Measurements from ENCODE around the gene PRKCB.

Gene PRKCB

GRCh38 chr16:23867566-23867965 lies 31.8 kb downstream of the PRKCB start:
- no peak for DNase-seq

GRCh38 chr16:23868136-23868535 lies 32.4 kb downstream of the PRKCB start:
- DNase-seq, result no peak

- DNase-seq, result no peak
These were observed 33.3 kb downstream of the PRKCB start for GRCh38 chr16:23869052-23869451.

GRCh38 chr16:23871924-23872323 lies 36.1 kb downstream of the PRKCB start:
- no peak for DNase-seq

- DNase-seq, result no peak
These were observed 39.0 kb downstream of the PRKCB start for GRCh38 chr16:23874613-23875294.

- no peak for DNase-seq
These were observed 40.6 kb downstream of the PRKCB start for GRCh38 chr16:23876256-23876896.

GRCh38 chr16:23877107-23878070 lies 41.6 kb downstream of the PRKCB start:
- DNase-seq, result no peak

- no peak for DNase-seq
These were observed 44.1 kb downstream of the PRKCB start for GRCh38 chr16:23879735-23880373.

- no peak for DNase-seq
These were observed 53.4 kb downstream of the PRKCB start for GRCh38 chr16:23889189-23889588.

GRCh38 chr16:23893986-23894385 lies 58.2 kb downstream of the PRKCB start:
- DNase-seq, result no peak

- DNase-seq, result no peak
These were observed 59.3 kb downstream of the PRKCB start for GRCh38 chr16:23895052-23895451.

GRCh38 chr16:23896832-23897821 lies 61.3 kb downstream of the PRKCB start:
- DNase-seq, result no peak

- no peak for DNase-seq
These were observed 63.1 kb downstream of the PRKCB start for GRCh38 chr16:23898682-23899430.

- DNase-seq, result no peak
These were observed 64.1 kb downstream of the PRKCB start for GRCh38 chr16:23899869-23900268.

- no peak for DNase-seq
These were observed 64.8 kb downstream of the PRKCB start for GRCh38 chr16:23900480-23901177.

GRCh38 chr16:23901178-23902033 lies 65.6 kb downstream of the PRKCB start:
- no peak for DNase-seq

- DNase-seq, result no peak
These were observed 66.4 kb downstream of the PRKCB start for GRCh38 chr16:23902034-23902747.

GRCh38 chr16:23902748-23903414 lies 67.1 kb downstream of the PRKCB start:
- DNase-seq, result no peak
